ENCODE results near the gene SYT8.

The SYT8 gene

GRCh38 chr11:1832211-1832919 lies 2.4 kb upstream of the SYT8 start:
- peak; percentile 90 for DNase-seq (ENCODE audit: low spot score)

- DNase-seq (ENCODE audit: low spot score): no peak
These were observed 1.9 kb upstream of the SYT8 start for GRCh38 chr11:1832920-1833295.

- DNase-seq (ENCODE audit: low spot score): no peak
These were observed 654 bp upstream of the SYT8 start for GRCh38 chr11:1834062-1834610.

GRCh38 chr11:1835671-1836010 lies 851 bp downstream of the SYT8 start:
- DNase-seq (ENCODE audit: low spot score): no peak

GRCh38 chr11:1836011-1836945 lies 1.5 kb downstream of the SYT8 start:
- DNase-seq (ENCODE audit: low spot score): no peak

GRCh38 chr11:1837171-1838076 lies 2.6 kb downstream of the SYT8 start:
- DNase-seq (ENCODE audit: low spot score): peak; percentile 83

GRCh38 chr11:1838077-1838425 lies 3.3 kb downstream of the SYT8 start:
- no peak for DNase-seq (ENCODE audit: low spot score)

- no peak for DNase-seq (ENCODE audit: low spot score)
These were observed 3.8 kb downstream of the SYT8 start, which contains the start of gene TNNI2 for GRCh38 chr11:1838426-1839144. Gene TNNI2, plus strand, starts transcription at chr11:1838981. Its CDS starts 716 bp downstream, at chr11:1839697.

- no peak for DNase-seq (ENCODE audit: low spot score)
These were observed 4.6 kb downstream of the SYT8 start for GRCh38 chr11:1839204-1839923.

- DNase-seq (ENCODE audit: low spot score): no peak
These were observed 5.4 kb downstream of the SYT8 start for GRCh38 chr11:1839924-1840779.

- no peak for DNase-seq (ENCODE audit: low spot score)
These were observed 6.1 kb downstream of the SYT8 start for GRCh38 chr11:1840780-1841480.

GRCh38 chr11:1841511-1842148 lies 6.8 kb downstream of the SYT8 start:
- no peak for DNase-seq (ENCODE audit: low spot score)

GRCh38 chr11:1842149-1843097 lies 7.6 kb downstream of the SYT8 start:
- no peak for DNase-seq (ENCODE audit: low spot score)

GRCh38 chr11:1843098-1843473 lies 8.3 kb downstream of the SYT8 start:
- no peak for DNase-seq (ENCODE audit: low spot score)

GRCh38 chr11:1843796-1844195 lies 9.0 kb downstream of the SYT8 start:
- no peak for DNase-seq (ENCODE audit: low spot score)

GRCh38 chr11:1844221-1845094 lies 9.7 kb downstream of the SYT8 start:
- DNase-seq (ENCODE audit: low spot score): no peak

GRCh38 chr11:1845095-1845429 lies 10.3 kb downstream of the SYT8 start:
- DNase-seq (ENCODE audit: low spot score): no peak
